NCI-H2227 (cell line): ENCODE measurements around the gene MAP1LC3B2.

Experiments used
- DNase-seq: peaks from one replicate; lab custom pipeline; 2025; ENCODE audit not compliant: unreplicated experiment; lab: John Stamatoyannopoulos, UW

The MAP1LC3B2 gene

GRCh38 chr12:116537101-116537904 lies 21.9 kb upstream of the MAP1LC3B2 start:
- DNase-seq: no peak

- DNase-seq: no peak
Observed at GRCh38 chr12:116538076-116538591, 21.0 kb upstream of the MAP1LC3B2 start.

- DNase-seq: no peak
Observed at GRCh38 chr12:116538682-116539305, 20.4 kb upstream of the MAP1LC3B2 start.

- DNase-seq: no peak
Observed at GRCh38 chr12:116539361-116539771, 19.8 kb upstream of the MAP1LC3B2 start.

GRCh38 chr12:116539905-116540482 lies 19.2 kb upstream of the MAP1LC3B2 start:
- no peak for DNase-seq

GRCh38 chr12:116540622-116541152 lies 18.5 kb upstream of the MAP1LC3B2 start:
- no peak for DNase-seq

GRCh38 chr12:116541547-116542344 lies 17.4 kb upstream of the MAP1LC3B2 start:
- DNase-seq: no peak

GRCh38 chr12:116542345-116542956 lies 16.7 kb upstream of the MAP1LC3B2 start:
- DNase-seq: no peak

GRCh38 chr12:116544656-116545055 lies 14.5 kb upstream of the MAP1LC3B2 start:
- no peak for DNase-seq

GRCh38 chr12:116545144-116545543 lies 14.0 kb upstream of the MAP1LC3B2 start:
- no peak for DNase-seq

GRCh38 chr12:116545936-116546335 lies 13.2 kb upstream of the MAP1LC3B2 start:
- no peak for DNase-seq

- DNase-seq: no peak
Observed at GRCh38 chr12:116547955-116548501, 11.2 kb upstream of the MAP1LC3B2 start.

GRCh38 chr12:116549993-116550392 lies 9.2 kb upstream of the MAP1LC3B2 start:
- peak; percentile 48 for DNase-seq

- no peak for DNase-seq
Observed at GRCh38 chr12:116551151-116551550, 8.0 kb upstream of the MAP1LC3B2 start.

GRCh38 chr12:116551619-116551951 lies 7.6 kb upstream of the MAP1LC3B2 start:
- no peak for DNase-seq

GRCh38 chr12:116551952-116552772 lies 7.0 kb upstream of the MAP1LC3B2 start:
- no peak for DNase-seq

GRCh38 chr12:116552773-116553373 lies 6.3 kb upstream of the MAP1LC3B2 start:
- DNase-seq: no peak

GRCh38 chr12:116556356-116556952 lies 2.7 kb upstream of the MAP1LC3B2 start:
- no peak for DNase-seq
